ENCODE data around the gene LARP1. TPM values are rescaled to one million over a fixed set of nuclear protein-coding genes. Genes with fewer than 3 reads are reported as not detected.

Gene LARP1
- total RNA-seq, 1 donor from 2014 or later: 157 TPM

GRCh38 chr5:154782812-154783592, 27.8 kb downstream of the LARP1 start:
- intact Hi-C loops (cut with DNase I): no loop called here
- ATAC-seq: no peak

GRCh38 chr5:154783774-154784460, 28.7 kb downstream of the LARP1 start:
- intact Hi-C loops (cut with DNase I): no loop called here
- DNase-seq (ENCODE audit: low spot score) (no peak), ATAC-seq (peak; percentile 49)

More at GRCh38 chr5:154782812-154783592, 27.8 kb downstream of the LARP1 start:
- no peak for DNase-seq (ENCODE audit: low spot score)

GRCh38 chr5:154784856-154785255, 29.7 kb downstream of the LARP1 start:
- intact Hi-C loops (cut with DNase I): no loop called here
- no peak for DNase-seq (ENCODE audit: low spot score)
- peak; percentile 20 for ATAC-seq

GRCh38 chr5:154786414-154786813, 31.2 kb downstream of the LARP1 start:
- ATAC-seq: no peak
- no peak for DNase-seq (ENCODE audit: low spot score)
- intact Hi-C loops (cut with DNase I): no loop called here

- intact Hi-C loops (cut with DNase I): no loop called here
- DNase-seq (ENCODE audit: low spot score) (no peak), ATAC-seq (no peak)
Measured at GRCh38 chr5:154788212-154788611, 33.0 kb downstream of the LARP1 start.

- no peak for DNase-seq (ENCODE audit: low spot score)
- intact Hi-C loops (cut with DNase I): no loop called here
- no peak for ATAC-seq
Measured at GRCh38 chr5:154791535-154791934, 36.4 kb downstream of the LARP1 start.

- DNase-seq (ENCODE audit: low spot score): peak; percentile 55
- intact Hi-C loops (cut with DNase I): no loop called here
- ATAC-seq: peak; percentile 40
Measured at GRCh38 chr5:154793599-154794524, 38.7 kb downstream of the LARP1 start.

GRCh38 chr5:154794525-154795234, 39.5 kb downstream of the LARP1 start:
- DNase-seq (ENCODE audit: low spot score) (peak; percentile 2), ATAC-seq (peak; percentile 25)
- intact Hi-C loops (cut with DNase I): no loop called here

GRCh38 chr5:154795235-154795596, 40.0 kb downstream of the LARP1 start:
- peak; percentile 33 for DNase-seq (ENCODE audit: low spot score)
- peak; percentile 38 for ATAC-seq
- intact Hi-C loops (cut with DNase I): no loop called here

- intact Hi-C loops (cut with DNase I): no loop called here
- DNase-seq (ENCODE audit: low spot score) (no peak), ATAC-seq (no peak)
Measured at GRCh38 chr5:154797762-154798161, 42.6 kb downstream of the LARP1 start.

GRCh38 chr5:154800582-154800981, 45.4 kb downstream of the LARP1 start:
- ATAC-seq: no peak
- DNase-seq (ENCODE audit: low spot score): no peak
- intact Hi-C loops (cut with DNase I): loop anchor here (10.0 kb wide), 1 partner anchor 116 kb away; no protein-coding TSS in a partner anchor

GRCh38 chr5:154801083-154801482, 45.9 kb downstream of the LARP1 start:
- no peak for DNase-seq (ENCODE audit: low spot score)
- ATAC-seq: no peak
- intact Hi-C loops (cut with DNase I): loop anchor here (10.0 kb wide), 1 partner anchor 116 kb away; no protein-coding TSS in a partner anchor

- no peak for ATAC-seq
- DNase-seq (ENCODE audit: low spot score): no peak
- intact Hi-C loops (cut with DNase I): loop anchor here (10.0 kb wide), 1 partner anchor 117 kb away; no protein-coding TSS in a partner anchor
Measured at GRCh38 chr5:154802050-154802449, 46.9 kb downstream of the LARP1 start.

GRCh38 chr5:154806176-154806575, 51.0 kb downstream of the LARP1 start:
- DNase-seq (ENCODE audit: low spot score): no peak
- intact Hi-C loops (cut with DNase I): loop anchor here (10.0 kb wide), 1 partner anchor 121 kb away; no protein-coding TSS in a partner anchor
- ATAC-seq: no peak

- ATAC-seq: peak; percentile 40
- intact Hi-C loops (cut with DNase I): loop anchor here (5.0 kb wide), 1 partner anchor 159 kb away; no protein-coding TSS in a partner anchor
Measured at GRCh38 chr5:154811239-154811638, 56.1 kb downstream of the LARP1 start.

GRCh38 chr5:154811653-154812465, 56.7 kb downstream of the LARP1 start:
- intact Hi-C loops (cut with DNase I): loop anchor here (5.0 kb wide), 1 partner anchor 160 kb away; no protein-coding TSS in a partner anchor
- peak; percentile 76 for DNase-seq (ENCODE audit: low spot score)
- peak; percentile 72 for ATAC-seq

More at GRCh38 chr5:154811239-154811638, 56.1 kb downstream of the LARP1 start:
- peak; percentile 3 for DNase-seq (ENCODE audit: low spot score)

GRCh38 chr5:154813158-154813557, 58.0 kb downstream of the LARP1 start:
- intact Hi-C loops (cut with DNase I): loop anchor here (5.0 kb wide), 1 partner anchor 161 kb away; no protein-coding TSS in a partner anchor
- no peak for DNase-seq (ENCODE audit: low spot score)
- ATAC-seq: no peak
